H1 (cell line): Measurements from ENCODE around the gene PCBP2. TPM values are rescaled to one million over a fixed set of nuclear protein-coding genes. Genes with fewer than 3 reads are reported as not detected.
"Not testable (repeated sequence)": the region's sequence is repeated elsewhere in the genome, so short reads cannot be mapped to it uniquely, and the experiment has no call there.

Experiments
- CTCF ChIA-PET: fragments of 300-600 bp; sonication (Branson Sonifier 250); formaldehyde crosslinking; loops from one replicate; lab custom pipeline; 2021; ENCODE audit not compliant: partially characterized antibody; lab: Charles Lee
- POLR2A ChIA-PET: fragments of 300-600 bp; sonication (Branson Sonifier 250); formaldehyde crosslinking; loops from one replicate; lab custom pipeline; 2021; ENCODE audit warnings: inconsistent platforms; ENCODE audit not compliant: partially characterized antibody; lab: Charles Lee
- DNase-seq, 2 experiments: peaks; one replicate each; pipeline versions ENCODE4 v3.0.0 to v3.0.0-alpha.2; 2010 to 2022; ENCODE audit warnings: low spot score in 2 of 2, low read depth in 1 of 2, mixed read lengths in 1 of 2
- FAIRE-seq: peaks from 2 replicates; lab custom pipeline; 2011; peaks lifted over from hg19 to GRCh38; lab: Jason Lieb, UNC
- H2AFZ ChIP-seq: 2 replicates; pipeline ENCODE4 v1.8.1; 2012; ENCODE audit warnings: low read length, inconsistent platforms
- H2AK5ac ChIP-seq: 2 replicates; pipeline ENCODE4 v1.6.1; 2013; ENCODE audit warnings: low read depth, low read length
- H2BK120ac ChIP-seq: replicated peaks from 2 replicates; pipeline ENCODE3; 2013; ENCODE audit warnings: low read depth, low read length, inconsistent platforms
- H2BK12ac ChIP-seq: 2 replicates; pipeline ENCODE4 v1.6.1; 2013; ENCODE audit warnings: low read depth, low read length
- H2BK15ac ChIP-seq: 2 replicates; pipeline ENCODE4 v1.6.1; 2013; ENCODE audit warnings: low read length
- H2BK20ac ChIP-seq: 2 replicates; pipeline ENCODE4 v1.6.1; 2013; ENCODE audit warnings: low read length
- H2BK5ac ChIP-seq: 2 replicates; pipeline ENCODE4 v1.6.1; 2013; ENCODE audit warnings: low read depth, low read length
- H3K14ac ChIP-seq: 2 replicates; pipeline ENCODE4 v1.6.1; 2013; ENCODE audit warnings: inconsistent platforms; ENCODE audit not compliant: insufficient read length
- H3K18ac ChIP-seq: 2 replicates; pipeline ENCODE4 v1.6.1; 2013; ENCODE audit warnings: low read length; ENCODE audit errors: extremely low read depth
- H3K23ac ChIP-seq: 2 replicates; pipeline ENCODE4 v1.6.1; 2013; ENCODE audit warnings: inconsistent platforms; ENCODE audit not compliant: insufficient read length
- H3K23me2 ChIP-seq: 2 replicates; pipeline ENCODE4 v1.6.1; 2013; ENCODE audit warnings: low read depth, low read length
- H3K27ac ChIP-seq: 2 replicates; pipeline ENCODE4 v1.6.1; 2011; ENCODE audit warnings: low read depth, low read length, inconsistent platforms
- H3K27me3 ChIP-seq, 4 experiments: replicated peaks in 1 of 4; 1 replicate in 1 of 4; 2 replicates in 3 of 4; pipeline versions ENCODE4 v1.6.1 to v1.8.1; 2011 to 2013; ENCODE audit warnings: low read length in 3 of 4, mild to moderate bottlenecking in 3 of 4, inconsistent platforms in 2 of 4, mixed read lengths in 2 of 4, moderate library complexity in 1 of 4; ENCODE audit not compliant: control insufficient read depth in 3 of 4, insufficient read depth in 3 of 4; ENCODE audit errors: extremely low read depth in 1 of 4
- H3K36me3 ChIP-seq, 4 experiments: 2 replicates each; pipeline versions ENCODE4 v1.6.1 to v1.8.1; 2011 to 2013; ENCODE audit warnings: mild to moderate bottlenecking in 4 of 4, low read length in 3 of 4, moderate library complexity in 2 of 4, control low read depth in 1 of 4, inconsistent platforms in 1 of 4; ENCODE audit not compliant: insufficient read depth in 4 of 4, control insufficient read depth in 2 of 4
- H3K4ac ChIP-seq: replicated peaks from 2 replicates; pipeline ENCODE3; 2013; ENCODE audit warnings: low read length, low read depth, mixed read lengths, inconsistent platforms; ENCODE audit not compliant: insufficient read length
- H3K4me1 ChIP-seq, 4 experiments: replicated peaks in 1 of 4; 1 replicate in 1 of 4; 2 replicates in 3 of 4; pipeline versions ENCODE4 v1.6.1 to v1.8.1; 2011 to 2013; ENCODE audit warnings: low read length in 3 of 4, inconsistent platforms in 2 of 4, mixed read lengths in 1 of 4; ENCODE audit not compliant: insufficient read depth in 4 of 4, control insufficient read depth in 3 of 4
- H3K4me2 ChIP-seq, 2 experiments: 2 replicates each; pipeline versions ENCODE4 v1.6.1 to v1.8.1; 2011 to 2013; ENCODE audit warnings: low read depth in 2 of 2, low read length in 2 of 2, control low read depth in 1 of 2, inconsistent platforms in 1 of 2, mild to moderate bottlenecking in 1 of 2; ENCODE audit not compliant: insufficient read depth in 1 of 2
- H3K4me3 ChIP-seq, 4 experiments: fragments of 200-600, 300-600 bp in 1 of 4; sonication (generic), shearing (Covaris generic), sonication (Bioruptor Twin) in 1 of 4; 2 replicates each; pipeline versions ENCODE4 v1.5.1 to v1.8.1; 2011 to 2016; ENCODE audit warnings: low read length in 4 of 4, low read depth in 3 of 4, control low read depth in 2 of 4, inconsistent platforms in 2 of 4, mild to moderate bottlenecking in 2 of 4, mixed read lengths in 1 of 4, moderate library complexity in 1 of 4; ENCODE audit not compliant: insufficient read depth in 2 of 4; ENCODE audit errors: extremely low read depth in 1 of 4
- H3K56ac ChIP-seq: replicated peaks from 2 replicates; pipeline ENCODE3; 2013; ENCODE audit warnings: low read depth, mild to moderate bottlenecking, mixed read lengths, low read length, inconsistent platforms; ENCODE audit not compliant: insufficient read length
- H3K79me1 ChIP-seq: 2 replicates; pipeline ENCODE4 v1.6.1; 2013; ENCODE audit warnings: low read depth, low read length, control low read depth
- H3K79me2 ChIP-seq, 2 experiments: 2 replicates each; pipeline versions ENCODE4 v1.6.1 to v1.8.1; 2012 to 2013; ENCODE audit warnings: low read length in 2 of 2, mild to moderate bottlenecking in 2 of 2, inconsistent platforms in 1 of 2; ENCODE audit not compliant: insufficient read depth in 2 of 2, control insufficient read depth in 1 of 2
- H3K9ac ChIP-seq, 4 experiments: replicated peaks in 1 of 4; 1 replicate in 1 of 4; 2 replicates in 3 of 4; pipeline versions ENCODE4 v1.6.1 to v1.8.1; 2011 to 2013; ENCODE audit warnings: low read depth in 3 of 4, low read length in 3 of 4, control low read depth in 2 of 4, mild to moderate bottlenecking in 2 of 4, moderate library complexity in 2 of 4, inconsistent platforms in 1 of 4; ENCODE audit errors: extremely low read depth in 1 of 4
- H3K9me3 ChIP-seq, 2 experiments: 2 replicates each; pipeline versions ENCODE4 v1.6.1 to v1.8.1; 2012 to 2013; ENCODE audit warnings: mild to moderate bottlenecking in 2 of 2, moderate library complexity in 2 of 2, control low read depth in 1 of 2, inconsistent platforms in 1 of 2, low read depth in 1 of 2, low read length in 1 of 2, mixed read lengths in 1 of 2; ENCODE audit not compliant: insufficient read depth in 2 of 2
- H4K20me1 ChIP-seq, 2 experiments: replicated peaks in 1 of 2; 2 replicates each; pipeline versions ENCODE3 to v1.8.1; 2011 to 2013; ENCODE audit warnings: inconsistent platforms in 2 of 2, low read length in 2 of 2, mild to moderate bottlenecking in 1 of 2; ENCODE audit not compliant: insufficient read depth in 2 of 2, control insufficient read depth in 1 of 2
- H4K5ac ChIP-seq: 2 replicates; pipeline ENCODE4 v1.6.1; 2013; ENCODE audit warnings: low read length, low read depth, mixed read lengths, inconsistent platforms; ENCODE audit not compliant: insufficient read length
- H4K8ac ChIP-seq: 2 replicates; pipeline ENCODE4 v1.8.0; 2013; ENCODE audit warnings: mild to moderate bottlenecking, moderate library complexity, low read length, inconsistent platforms; ENCODE audit not compliant: insufficient read depth; ENCODE audit errors: extremely low read depth
- H4K91ac ChIP-seq: replicated peaks from 2 replicates; pipeline ENCODE3; 2013; ENCODE audit warnings: low read length, mixed read lengths, inconsistent platforms; ENCODE audit not compliant: insufficient read length
- WGBS, 2 experiments: shearing (Covaris generic) in 1 of 2; methylation state at CpG; one replicate each; pipeline versions ENCODE4 v1.1.6 to v1.1.7; 2013 to 2015; ENCODE audit warnings: low lambda C conversion rate in 2 of 2, mixed read lengths in 2 of 2, inconsistent platforms in 1 of 2, low coverage in 1 of 2, missing lambda C conversion rate in 1 of 2; ENCODE audit not compliant: insufficient replicate concordance in 2 of 2, insufficient coverage in 1 of 2, insufficient read length in 1 of 2; ENCODE audit errors: extremely low coverage in 1 of 2, missing lambda C conversion rate in 1 of 2; 5-methylcytosine and 5-hydroxymethylcytosine counted together
- polyA plus RNA-seq, 7 experiments: library from polyadenylated mRNA; depleted of rRNA in 3 of 7; stranded (reverse) in 5 of 7; unstranded in 2 of 7; fragments of >200 nt in 5 of 7; fragments of 200-250 nt in 2 of 7; gene quantifications; 1 replicate in 5 of 7; 2 replicates in 1 of 7; 4 replicates in 1 of 7; pipeline versions ENCODE4 v1.2.1 to v1.2.3, GENCODE V29; 2011 to 2013; ENCODE audit warnings: missing spikeins in 2 of 7, mixed read lengths in 2 of 7
- total RNA-seq: library from RNA; stranded (reverse); fragmentation: NEBNext Ultra II Directional; extraction: Animal tissue kit (Norgen Biotek cat#: 25700); gene quantifications from 2 replicates; pipeline ENCODE4 v1.2.1, GENCODE V29; 2021

Gene PCBP2
- total and polyA plus RNA-seq, 2 of the 8 experiments (the other 6 are each of a cell fraction or from before 2014, with no cell fraction given) = 470 to 1,123 TPM

DNA sequence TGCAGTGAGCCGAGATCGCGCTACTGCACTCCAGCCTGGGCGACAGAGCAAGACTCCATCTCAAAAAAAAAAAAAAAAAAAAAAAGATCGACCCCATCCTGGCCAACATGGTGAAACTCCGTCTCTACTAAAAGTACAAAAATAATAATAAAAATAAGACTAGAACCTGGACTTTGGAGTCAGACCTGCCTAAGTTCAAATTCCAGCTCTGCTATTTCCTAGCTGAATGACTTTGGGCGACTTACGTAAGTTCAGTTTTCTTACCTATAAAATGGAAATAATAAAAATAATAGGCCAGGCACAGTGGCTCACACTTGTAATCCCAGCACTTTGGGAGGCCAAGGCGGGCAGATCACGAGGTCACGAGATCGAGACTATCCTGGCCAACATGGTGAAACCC is 29.7 kb upstream of the PCBP2 start:
- ChIA-PET CTCF (interaction anchor here (0.7 to 5.3 kb wide), 17 partner anchors 12 to 239 kb away, joined by 3 to 54 read pairs (median 7); partner anchors contain the start of gene SP1), POLR2A (interaction anchor here (1.3 to 2.9 kb wide), 6 partner anchors 8 to 79 kb away, joined by 3 to 18 read pairs (median 6); partner anchors contain the start of genes PRR13 and TARBP2)
- H4K20me1 ChIP-seq, H2AFZ ChIP-seq, H3K56ac ChIP-seq, H3K4me2 ChIP-seq, H3K18ac ChIP-seq, H3K23ac ChIP-seq, FAIRE-seq, H3K79me2 ChIP-seq, H2BK12ac ChIP-seq, H3K27me3 ChIP-seq, H3K23me2 ChIP-seq, H3K9me3 ChIP-seq, H3K79me1 ChIP-seq, DNase-seq, H3K36me3 ChIP-seq, H3K27ac ChIP-seq, H2BK120ac ChIP-seq, H2BK20ac ChIP-seq, H4K5ac ChIP-seq, H4K8ac ChIP-seq, H2BK15ac ChIP-seq, H3K9ac ChIP-seq, H3K4ac ChIP-seq, H3K4me3 ChIP-seq, H3K14ac ChIP-seq, H3K4me1 ChIP-seq, H2AK5ac ChIP-seq, H4K91ac ChIP-seq, H2BK5ac ChIP-seq: not testable (repeated sequence)
- 93% methylated on average over 10 of the region's 12 CpGs; no CpG with 5 or more reads in 1 of the 2 experiments for WGBS, 2 experiments
